Testis (tissue), 3 donors: ENCODE data around the gene RUFY1. TPM values are rescaled to one million over a fixed set of nuclear protein-coding genes. Genes with fewer than 3 reads are reported as not detected.
A peak's percentile ranks its signal among the peaks of the same experiment; 100 is the strongest.

Experiments
- DNase-seq: peaks from one replicate; pipeline ENCODE4 v3.0.0-alpha.2; 2019
- H3K27ac ChIP-seq, 2 donors: fragments of 200-600 bp; sonication (generic); one replicate each; pipeline ENCODE4 v1.5.1; 2019
- H3K27me3 ChIP-seq: fragments of 200-600 bp; sonication (generic); one replicate; pipeline ENCODE4 v1.5.1; 2019
- H3K36me3 ChIP-seq: fragments of 200-600 bp; sonication (generic); one replicate; pipeline ENCODE4 v1.5.1; 2017; ENCODE audit warnings: low read depth; ENCODE audit errors: missing control alignments
- H3K4me1 ChIP-seq: fragments of 200-600 bp; sonication (generic); one replicate; pipeline ENCODE4 v1.5.1; 2019
- H3K4me3 ChIP-seq, 2 donors: fragments of 200-600 bp; sonication (generic); one replicate each; pipeline ENCODE4 v1.5.1; 2017 to 2019
- H3K9me3 ChIP-seq: fragments of 200-600 bp; sonication (generic); one replicate; pipeline ENCODE4 v1.5.1; 2017
- CTCF ChIP-seq, 3 experiments: fragments of 450-650 bp in 2 of 3; fragments of 200-600 bp in 1 of 3; sonication (generic) in 1 of 3; IDR thresholded peaks; one replicate each; pipeline ENCODE4 v1.5.1; 2016 to 2019; ENCODE audit warnings: antibody characterized with exemption in 3 of 3, mild to moderate bottlenecking in 2 of 3, moderate library complexity in 1 of 3
- POLR2A ChIP-seq: fragments of 450-650 bp; IDR thresholded peaks from one replicate; pipeline ENCODE4 v1.6.1; 2017; ENCODE audit warnings: antibody characterized with exemption, mild to moderate bottlenecking, moderate library complexity
- WGBS, 2 donors: methylation state at CpG; one replicate each; pipeline ENCODE4 v1.1.5; 2018; 5-methylcytosine and 5-hydroxymethylcytosine counted together
- intact Hi-C: fragments of 100-400 bp; cut with DNase I; formaldehyde crosslinking; loops from one replicate; pipeline ENCODE4 v1.15.1; 2023; ENCODE audit warnings: low total_unique reads
- polyA plus RNA-seq: library from polyadenylated mRNA; stranded (reverse); fragments of 350-450 nt; fragmentation: Illumina TruSeq; extraction: RNeasy Lipid Tissue Mini Kit (QIAGEN cat#74804); gene quantifications from one replicate; pipeline ENCODE4 v1.2.3, GENCODE V29; 2014; ENCODE audit warnings: low read depth, low replicate concordance; ENCODE audit not compliant: insufficient read depth
- total RNA-seq, 2 donors: library from RNA; depleted of rRNA; stranded (reverse); fragments of >200 nt; gene quantifications; one replicate each; pipeline ENCODE4 v1.2.3, GENCODE V29; 2016

Gene RUFY1
- total and polyA plus RNA-seq, 3 donors from 2014 or later, result 28.6 to 51.2 (median 47.0) TPM

- Histone ChIP-seq H3K27ac (no peak overlapping the region), H3K27me3 (no peaks in the 10 kb centered on the region), H3K36me3 (no peaks in the 10 kb centered on the region), H3K4me3 (no peak overlapping the region), H3K4me1 (no peaks in the 10 kb centered on the region), H3K9me3 (no peaks in the 10 kb centered on the region)
- 90 to 91% methylated on average over 10 to 13 of the region's 13 CpGs for WGBS, 2 donors
- TF ChIP-seq CTCF (IDR thresholded peaks at IDR 0.05) (no peak), POLR2A (no peak)
- no peak for DNase-seq
- intact Hi-C loops, result no loop called here
These were observed 46.1 kb downstream of the RUFY1 start for GRCh38 chr5:179596421-179596820.

DNA sequence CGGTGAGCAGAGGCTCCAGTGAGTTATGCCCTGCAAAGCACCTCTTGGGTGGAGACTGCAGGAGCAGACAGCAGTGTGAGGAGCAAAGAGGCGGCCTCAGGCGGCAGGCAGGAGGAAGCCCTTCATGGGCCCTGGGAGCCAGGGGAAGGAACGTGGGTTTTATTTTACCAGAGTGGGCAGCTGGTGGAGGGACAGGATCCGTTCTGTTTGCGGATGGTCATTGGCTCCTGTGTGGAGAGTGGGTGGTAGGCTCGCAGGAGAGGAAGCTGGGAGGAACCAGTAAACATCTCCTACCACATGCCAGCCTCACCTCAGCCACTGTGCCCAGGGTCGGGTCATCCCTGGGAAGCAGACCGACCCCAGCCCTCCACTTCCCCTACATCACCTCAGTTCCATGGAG is 48.7 kb downstream of the RUFY1 start:
- intact Hi-C loops, result no loop called here
- WGBS, 2 donors, result 87 to 93% methylated on average over 5 to 8 of the region's 9 CpGs
- H3K27ac ChIP-seq, result no peak overlapping the region
- DNase-seq, result peak; percentile 3
- no peaks in the 10 kb centered on the region for H3K4me1 ChIP-seq
- TF ChIP-seq CTCF (IDR thresholded peaks at IDR 0.05), result no peak
- TF ChIP-seq POLR2A, result no peak
- H3K36me3 ChIP-seq, result no peaks in the 10 kb centered on the region
- no peaks in the 10 kb centered on the region for H3K27me3 ChIP-seq
- no peak overlapping the region for H3K4me3 ChIP-seq
- no peaks in the 10 kb centered on the region for H3K9me3 ChIP-seq

DNA sequence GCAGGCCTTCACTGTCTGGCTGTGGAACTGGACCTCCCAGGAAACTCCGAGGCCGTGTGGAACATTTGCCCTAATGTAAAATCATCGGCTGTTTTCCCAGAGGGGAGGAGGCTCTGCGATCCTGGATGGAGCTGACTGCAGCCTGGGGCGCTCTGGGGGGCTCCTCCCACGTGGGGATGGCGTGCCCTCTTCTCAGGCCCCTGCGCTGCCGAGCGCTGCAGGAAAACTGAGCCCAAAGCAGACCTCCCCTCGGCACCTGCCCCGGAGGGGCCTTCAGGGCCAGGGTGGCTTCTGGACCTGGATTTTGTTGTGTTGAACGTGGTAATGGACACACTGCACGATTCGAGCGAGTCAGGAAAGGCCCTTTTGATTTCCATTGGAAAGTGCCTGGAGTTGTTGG is 49.2 kb downstream of the RUFY1 start:
- no peak overlapping the region for H3K27ac ChIP-seq
- TF ChIP-seq POLR2A (no peak), CTCF (IDR thresholded peaks at IDR 0.05) (no peak)
- intact Hi-C loops, result no loop called here
- no peaks in the 10 kb centered on the region for H3K4me1 ChIP-seq
- H3K9me3 ChIP-seq, result no peaks in the 10 kb centered on the region
- H3K36me3 ChIP-seq, result no peaks in the 10 kb centered on the region
- 84 to 92% methylated on average over 8 to 16 of the region's 16 CpGs for WGBS, 2 donors
- no peaks in the 10 kb centered on the region for H3K27me3 ChIP-seq
- no peak for DNase-seq
- H3K4me3 ChIP-seq, result no peak overlapping the region

- no peaks in the 10 kb centered on the region for H3K4me1 ChIP-seq
- no peak overlapping the region for H3K4me3 ChIP-seq
- intact Hi-C loops, result no loop called here
- no peaks in the 10 kb centered on the region for H3K9me3 ChIP-seq
- 83 to 87% methylated on average over 4 to 9 of the region's 9 CpGs for WGBS, 2 donors
- H3K27ac ChIP-seq, result no peak overlapping the region
- no peaks in the 10 kb centered on the region for H3K36me3 ChIP-seq
- DNase-seq, result no peak
- TF ChIP-seq POLR2A, result no peak
- TF ChIP-seq CTCF (IDR thresholded peaks at IDR 0.05), result no peak
- H3K27me3 ChIP-seq, result no peaks in the 10 kb centered on the region
These were observed 49.6 kb downstream of the RUFY1 start for GRCh38 chr5:179599973-179600372.

GRCh38 chr5:179601871-179602625 is 51.7 kb downstream of the RUFY1 start:
- Histone ChIP-seq H3K9me3 (no peaks in the 10 kb centered on the region), H3K27me3 (no peaks in the 10 kb centered on the region), H3K27ac (no peak overlapping the region), H3K4me3 (no peak overlapping the region), H3K4me1 (no peaks in the 10 kb centered on the region), H3K36me3 (no peaks in the 10 kb centered on the region)
- TF ChIP-seq POLR2A (no peak), CTCF (IDR thresholded peaks at IDR 0.05) (no peak)
- intact Hi-C loops, result no loop called here
- DNase-seq, result peak; percentile 6
- WGBS, 2 donors, result 91 to 93% methylated on average over 10 to 18 of the region's 18 CpGs
